Measurements from ENCODE around the gene SH3BP5L.

Gene SH3BP5L

GRCh38 chr1:248862998-248863881, 37.5 kb upstream of the SH3BP5L start:
- DNase-seq (ENCODE audit: extremely low spot score): peak; percentile 78
- POLR2A ChIA-PET: no interaction called here
- CTCF ChIA-PET: interaction anchor here (0.9 to 1.4 kb wide), 4 partner anchors 18 to 44 kb away, joined by 3 read pairs; partner anchors contain the start of genes PGBD2 and ZNF672
- TF ChIP-seq CTCF (IDR thresholded peaks at IDR 0.05; ENCODE audit: control extremely low read depth, extremely low read depth, low read depth, missing control alignments): no peak

GRCh38 chr1:248862695-248862997, 36.9 kb upstream of the SH3BP5L start:
- no peak for DNase-seq (ENCODE audit: extremely low spot score)
- ChIA-PET POLR2A (no interaction called here), CTCF (interaction anchor here (0.9 to 1.7 kb wide), 6 partner anchors 11 to 44 kb away, joined by 3 to 8 read pairs (median 3); partner anchors contain the start of gene ZNF672)
- TF ChIP-seq CTCF (IDR thresholded peaks at IDR 0.05; ENCODE audit: control extremely low read depth, extremely low read depth, low read depth, missing control alignments): no peak

GRCh38 chr1:248861616-248862015, 35.9 kb upstream of the SH3BP5L start:
- no peak for DNase-seq (ENCODE audit: extremely low spot score)
- POLR2A ChIA-PET: interaction anchor here (1.0 kb wide), 1 partner anchor 23 kb away, joined by 3 read pairs; the partner anchor contains the start of gene ZNF672
- no peak for TF ChIP-seq CTCF (IDR thresholded peaks at IDR 0.05; ENCODE audit: control extremely low read depth, extremely low read depth, low read depth, missing control alignments)
- CTCF ChIA-PET: interaction anchor here (1.0 to 1.9 kb wide), 6 partner anchors 12 to 45 kb away, joined by 3 to 8 read pairs (median 3); no protein-coding TSS in a partner anchor

- TF ChIP-seq CTCF (IDR thresholded peaks at IDR 0.05; ENCODE audit: control extremely low read depth, extremely low read depth, low read depth, missing control alignments): no peak
- ChIA-PET POLR2A (interaction anchor here (1.9 to 2.5 kb wide), 2 partner anchors 13 to 22 kb away, joined by 8 to 9 read pairs; partner anchors contain the start of gene ZNF672), CTCF (interaction anchor here (1.5 to 4.6 kb wide), 4 partner anchors 14 to 32 kb away, joined by 5 to 48 read pairs (median 33); partner anchors contain the start of genes SH3BP5L and ZNF672)
- DNase-seq (ENCODE audit: extremely low spot score): no peak
Measured at GRCh38 chr1:248860007-248860406, 34.3 kb upstream of the SH3BP5L start.

- peak; percentile 98 for DNase-seq (ENCODE audit: extremely low spot score)
- TF ChIP-seq CTCF (IDR thresholded peaks at IDR 0.05; ENCODE audit: control extremely low read depth, extremely low read depth, low read depth, missing control alignments): no peak
- ChIA-PET CTCF (interaction anchor here (1.0 to 4.6 kb wide), 11 partner anchors 9 to 47 kb away, joined by 3 to 48 read pairs (median 8); partner anchors contain the start of genes SH3BP5L and ZNF672), POLR2A (interaction anchor here (0.6 to 2.5 kb wide), 6 partner anchors 14 to 143 kb away, joined by 3 to 9 read pairs (median 6); partner anchors contain the start of gene ZNF672)
Measured at GRCh38 chr1:248858891-248859889, 33.5 kb upstream of the SH3BP5L start, which contains the start of gene ZNF692. ZNF692 (minus strand) TSS chr1:248859085; CDS start chr1:248858309, 776 bp downstream.

All from GM10248 (cell line).